ENCODE data around the gene ITPK1.
"Not testable (repeated sequence)": the region's sequence is repeated elsewhere in the genome, so short reads cannot be mapped to it uniquely, and the experiment has no call there.

ITPK1 gene

GRCh38 chr14:93064411-93065271 lies 51.1 kb downstream of the ITPK1 start:
- Histone ChIP-seq H3K9me3 (ENCODE audit: control insufficient read depth in 5 of 5, low read length in 5 of 5) (no peaks in the 10 kb centered on the region), H3K4me3 (ENCODE audit: low read depth in 1 of 5, low read length in 5 of 5) (peak overlapping the region in 1 of 5 donors; percentile 7), H3K27ac (ENCODE audit: low read depth, low read length) (peak overlapping the region; percentile 21), H3K36me3 (ENCODE audit: control insufficient read depth in 5 of 5, insufficient read depth in 5 of 5, low read length in 5 of 5) (peaks cover 0 to 5% (median 0%) of the 10 kb centered on the region in 5 donors), H3K27me3 (ENCODE audit: control insufficient read depth in 5 of 5, insufficient read depth in 4 of 5, low read length in 5 of 5) (no peaks in the 10 kb centered on the region), H3K9ac (ENCODE audit: low read length in 5 of 5) (no peak overlapping the region), H3K4me1 (ENCODE audit: control insufficient read depth in 5 of 5, insufficient read depth in 5 of 5, low read length in 5 of 5) (peaks cover 2 to 46% (median 24%) of the 10 kb centered on the region in 5 donors)

GRCh38 chr14:93063393-93063792 lies 52.3 kb downstream of the ITPK1 start:
- H3K27me3 ChIP-seq (ENCODE audit: control insufficient read depth in 5 of 5, insufficient read depth in 4 of 5, low read length in 5 of 5): no peaks in the 10 kb centered on the region
- no peak overlapping the region for H3K9ac ChIP-seq (ENCODE audit: low read length in 5 of 5)
- H3K36me3 ChIP-seq (ENCODE audit: control insufficient read depth in 5 of 5, insufficient read depth in 5 of 5, low read length in 5 of 5): peaks cover 0 to 5% (median 0%) of the 10 kb centered on the region in 5 donors
- no peak overlapping the region for H3K4me3 ChIP-seq (ENCODE audit: low read depth in 1 of 5, low read length in 5 of 5)
- peaks cover 2 to 42% (median 23%) of the 10 kb centered on the region in 5 donors for H3K4me1 ChIP-seq (ENCODE audit: control insufficient read depth in 5 of 5, insufficient read depth in 5 of 5, low read length in 5 of 5)
- H3K27ac ChIP-seq (ENCODE audit: low read depth, low read length): peak overlapping the region; percentile 37
- no peaks in the 10 kb centered on the region for H3K9me3 ChIP-seq (ENCODE audit: control insufficient read depth in 5 of 5, low read length in 5 of 5)

DNA sequence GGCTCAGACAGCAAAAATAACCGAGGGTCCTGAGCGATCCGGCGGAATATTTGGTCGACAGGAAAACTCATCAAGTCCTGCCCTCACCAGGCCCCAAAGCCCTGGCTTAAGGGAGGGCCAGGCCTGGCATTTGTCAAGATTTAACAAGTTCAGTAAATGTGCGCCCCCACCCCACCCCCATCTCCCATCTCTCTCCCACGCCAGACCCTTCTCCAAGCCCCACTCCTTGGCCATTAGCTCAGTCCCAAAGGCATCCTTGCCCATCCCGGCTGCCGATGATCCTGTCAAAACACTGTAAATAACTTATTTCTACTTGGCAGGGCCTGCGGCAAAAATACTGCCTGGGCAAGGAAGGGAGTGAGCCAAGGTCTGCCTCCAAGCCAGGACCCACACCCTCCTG lies 52.8 kb downstream of the ITPK1 start:
- Histone ChIP-seq H3K4me3 (ENCODE audit: low read depth in 1 of 5, low read length in 5 of 5) (no peak overlapping the region), H3K9ac (ENCODE audit: low read length in 5 of 5) (no peak overlapping the region), H3K4me1 (ENCODE audit: control insufficient read depth in 5 of 5, insufficient read depth in 5 of 5, low read length in 5 of 5) (peaks cover 2 to 42% (median 23%) of the 10 kb centered on the region in 5 donors), H3K9me3 (ENCODE audit: control insufficient read depth in 5 of 5, low read length in 5 of 5) (no peaks in the 10 kb centered on the region), H3K36me3 (ENCODE audit: control insufficient read depth in 5 of 5, insufficient read depth in 5 of 5, low read length in 5 of 5) (peaks cover 0 to 5% (median 0%) of the 10 kb centered on the region in 5 donors), H3K27me3 (ENCODE audit: control insufficient read depth in 5 of 5, insufficient read depth in 4 of 5, low read length in 5 of 5) (no peaks in the 10 kb centered on the region), H3K27ac (ENCODE audit: low read depth, low read length) (peak overlapping the region; percentile 37)

- not testable (repeated sequence) for H3K4me3 ChIP-seq (ENCODE audit: low read depth in 1 of 5, low read length in 5 of 5); H3K27ac ChIP-seq (ENCODE audit: low read depth, low read length)
Measured at GRCh38 chr14:93062013-93062412, 53.7 kb downstream of the ITPK1 start.

DNA sequence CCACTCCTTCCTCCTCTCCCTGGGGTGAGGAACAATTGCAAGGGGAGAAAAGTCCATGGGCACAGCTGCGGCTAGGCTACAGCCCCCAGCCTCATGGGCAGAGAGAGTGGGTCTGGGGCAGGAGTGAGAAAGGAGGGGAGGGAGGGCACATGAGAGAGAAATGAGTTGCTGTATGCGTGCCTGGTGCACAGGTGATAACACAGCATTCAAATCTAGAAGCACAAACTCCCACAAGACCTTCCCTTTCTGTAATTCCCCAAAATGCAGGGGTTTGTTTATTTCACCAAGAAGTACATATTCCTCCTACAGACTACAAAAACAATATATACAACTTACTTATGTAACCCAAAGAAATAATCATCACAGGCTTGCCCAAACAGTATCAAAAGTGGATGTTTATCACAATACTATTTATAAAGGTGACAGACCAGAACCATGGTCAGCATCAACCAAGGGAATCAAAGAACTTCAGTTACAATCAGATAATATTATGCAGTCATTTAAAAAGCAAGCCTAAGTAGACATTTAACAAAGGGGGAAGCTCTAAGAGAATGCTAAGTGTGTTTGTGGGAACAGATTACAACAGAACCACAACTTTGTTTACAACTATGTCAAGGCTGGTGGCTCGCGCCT lies 54.2 kb downstream of the ITPK1 start:
- Histone ChIP-seq H3K27ac (ENCODE audit: low read depth, low read length) (no peak overlapping the region), H3K9ac (ENCODE audit: low read length in 5 of 5) (peak overlapping the region in 1 of 5 donors; percentile 10), H3K4me1 (ENCODE audit: control insufficient read depth in 5 of 5, insufficient read depth in 5 of 5, low read length in 5 of 5) (peaks cover 2 to 47% (median 30%) of the 10 kb centered on the region in 5 donors), H3K4me3 (ENCODE audit: low read depth in 1 of 5, low read length in 5 of 5) (no peak overlapping the region), H3K9me3 (ENCODE audit: control insufficient read depth in 5 of 5, low read length in 5 of 5) (no peaks in the 10 kb centered on the region), H3K36me3 (ENCODE audit: control insufficient read depth in 5 of 5, insufficient read depth in 5 of 5, low read length in 5 of 5) (peaks cover 0 to 2% (median 0%) of the 10 kb centered on the region in 5 donors), H3K27me3 (ENCODE audit: control insufficient read depth in 5 of 5, insufficient read depth in 4 of 5, low read length in 5 of 5) (no peaks in the 10 kb centered on the region)

More at GRCh38 chr14:93062013-93062412, 53.7 kb downstream of the ITPK1 start:
- H3K4me1 ChIP-seq (ENCODE audit: control insufficient read depth in 5 of 5, insufficient read depth in 5 of 5, low read length in 5 of 5): peaks cover 2 to 44% (median 26%) of the 10 kb centered on the region in 5 donors
- H3K27me3 ChIP-seq (ENCODE audit: control insufficient read depth in 5 of 5, insufficient read depth in 4 of 5, low read length in 5 of 5); H3K36me3 ChIP-seq (ENCODE audit: control insufficient read depth in 5 of 5, insufficient read depth in 5 of 5, low read length in 5 of 5); H3K9me3 ChIP-seq (ENCODE audit: control insufficient read depth in 5 of 5, low read length in 5 of 5); H3K9ac ChIP-seq (ENCODE audit: low read length in 5 of 5): not testable (repeated sequence)

GRCh38 chr14:93060841-93061240 lies 54.9 kb downstream of the ITPK1 start:
- Histone ChIP-seq H3K27ac (ENCODE audit: low read depth, low read length) (no peak overlapping the region), H3K27me3 (ENCODE audit: control insufficient read depth in 5 of 5, insufficient read depth in 4 of 5, low read length in 5 of 5) (no peaks in the 10 kb centered on the region), H3K36me3 (ENCODE audit: control insufficient read depth in 5 of 5, insufficient read depth in 5 of 5, low read length in 5 of 5) (peaks cover 0 to 6% (median 0%) of the 10 kb centered on the region in 5 donors), H3K9me3 (ENCODE audit: control insufficient read depth in 5 of 5, low read length in 5 of 5) (no peaks in the 10 kb centered on the region), H3K4me3 (ENCODE audit: low read depth in 1 of 5, low read length in 5 of 5) (no peak overlapping the region), H3K4me1 (ENCODE audit: control insufficient read depth in 5 of 5, insufficient read depth in 5 of 5, low read length in 5 of 5) (peaks cover 2 to 48% (median 34%) of the 10 kb centered on the region in 5 donors), H3K9ac (ENCODE audit: low read length in 5 of 5) (no peak overlapping the region)

GRCh38 chr14:93059917-93060545 lies 55.7 kb downstream of the ITPK1 start:
- Histone ChIP-seq H3K9me3 (ENCODE audit: control insufficient read depth in 5 of 5, low read length in 5 of 5) (no peaks in the 10 kb centered on the region), H3K36me3 (ENCODE audit: control insufficient read depth in 5 of 5, insufficient read depth in 5 of 5, low read length in 5 of 5) (peaks cover 0 to 9% (median 2%) of the 10 kb centered on the region in 5 donors), H3K27me3 (ENCODE audit: control insufficient read depth in 5 of 5, insufficient read depth in 4 of 5, low read length in 5 of 5) (no peaks in the 10 kb centered on the region), H3K9ac (ENCODE audit: low read length in 5 of 5) (no peak overlapping the region), H3K4me3 (ENCODE audit: low read depth in 1 of 5, low read length in 5 of 5) (no peak overlapping the region), H3K27ac (ENCODE audit: low read depth, low read length) (no peak overlapping the region), H3K4me1 (ENCODE audit: control insufficient read depth in 5 of 5, insufficient read depth in 5 of 5, low read length in 5 of 5) (peaks cover 2 to 40% (median 26%) of the 10 kb centered on the region in 5 donors)

- Histone ChIP-seq H3K9me3 (ENCODE audit: control insufficient read depth in 5 of 5, low read length in 5 of 5) (no peaks in the 10 kb centered on the region), H3K9ac (ENCODE audit: low read length in 5 of 5) (no peak overlapping the region), H3K4me3 (ENCODE audit: low read depth in 1 of 5, low read length in 5 of 5) (no peak overlapping the region), H3K4me1 (ENCODE audit: control insufficient read depth in 5 of 5, insufficient read depth in 5 of 5, low read length in 5 of 5) (peaks cover 0 to 33% (median 18%) of the 10 kb centered on the region in 5 donors), H3K27me3 (ENCODE audit: control insufficient read depth in 5 of 5, insufficient read depth in 4 of 5, low read length in 5 of 5) (no peaks in the 10 kb centered on the region), H3K36me3 (ENCODE audit: control insufficient read depth in 5 of 5, insufficient read depth in 5 of 5, low read length in 5 of 5) (peaks cover 0 to 13% (median 6%) of the 10 kb centered on the region in 5 donors), H3K27ac (ENCODE audit: low read depth, low read length) (no peak overlapping the region)
Measured at GRCh38 chr14:93059260-93059659, 56.5 kb downstream of the ITPK1 start.

GRCh38 chr14:93057586-93058280 lies 58.0 kb downstream of the ITPK1 start:
- H3K9ac ChIP-seq (ENCODE audit: low read length in 5 of 5): no peak overlapping the region
- peaks cover 0 to 21% (median 17%) of the 10 kb centered on the region in 5 donors for H3K4me1 ChIP-seq (ENCODE audit: control insufficient read depth in 5 of 5, insufficient read depth in 5 of 5, low read length in 5 of 5)
- no peaks in the 10 kb centered on the region for H3K27me3 ChIP-seq (ENCODE audit: control insufficient read depth in 5 of 5, insufficient read depth in 4 of 5, low read length in 5 of 5)
- H3K9me3 ChIP-seq (ENCODE audit: control insufficient read depth in 5 of 5, low read length in 5 of 5): no peaks in the 10 kb centered on the region
- no peak overlapping the region for H3K27ac ChIP-seq (ENCODE audit: low read depth, low read length)
- H3K4me3 ChIP-seq (ENCODE audit: low read depth in 1 of 5, low read length in 5 of 5): no peak overlapping the region
- peaks cover 0 to 13% (median 9%) of the 10 kb centered on the region in 5 donors for H3K36me3 ChIP-seq (ENCODE audit: control insufficient read depth in 5 of 5, insufficient read depth in 5 of 5, low read length in 5 of 5)

Data from subcutaneous abdominal adipose tissue (tissue), 5 donors.